Hematopoietic multipotent progenitor cell treated with erythropoietin and hydrocortisone succinate and interleukin-3 and kit ligand, for 4 days (in vitro differentiated cells): ENCODE data around the gene PTPRN2.

ENCODE experiments used
- DNase-seq: peaks from one replicate; pipeline ENCODE4 v3.0.0-alpha.2; 2015

PTPRN2 gene

DNA sequence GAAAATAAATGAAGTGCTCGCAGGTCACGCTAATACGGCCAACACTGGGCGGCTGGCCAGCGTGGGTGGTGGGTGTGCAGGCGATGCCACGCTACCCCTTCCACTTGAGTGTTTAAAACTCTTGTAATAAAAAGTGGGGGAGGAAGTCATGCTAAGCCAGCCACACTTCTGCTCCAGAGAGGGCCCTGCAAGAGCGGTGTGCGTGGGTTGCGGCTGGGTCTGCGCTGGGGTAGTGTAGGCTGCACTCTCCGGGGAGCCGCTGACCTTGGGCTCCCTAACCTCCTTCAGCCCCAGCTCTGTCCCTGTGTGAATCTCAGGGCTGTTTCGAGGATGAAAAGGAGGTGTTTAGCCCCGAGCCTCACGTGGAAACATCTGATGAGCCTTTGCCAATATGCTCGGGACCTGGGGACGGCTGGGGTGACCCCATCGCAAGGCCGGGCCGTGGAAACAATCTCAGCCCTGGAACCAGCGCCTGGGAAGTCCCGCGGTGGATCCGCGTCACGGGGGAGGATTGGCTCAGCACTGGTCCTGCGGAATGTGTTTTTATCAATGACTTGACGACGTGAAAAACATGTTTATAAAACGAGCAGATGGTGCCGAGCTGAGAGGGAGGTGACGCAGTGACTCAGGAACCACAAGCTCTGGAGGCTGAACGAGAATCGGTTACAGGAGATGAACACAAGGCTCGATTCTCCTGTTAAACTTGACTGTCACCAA lies 972.4 kb downstream of the PTPRN2 start:
- no peak for DNase-seq

DNA sequence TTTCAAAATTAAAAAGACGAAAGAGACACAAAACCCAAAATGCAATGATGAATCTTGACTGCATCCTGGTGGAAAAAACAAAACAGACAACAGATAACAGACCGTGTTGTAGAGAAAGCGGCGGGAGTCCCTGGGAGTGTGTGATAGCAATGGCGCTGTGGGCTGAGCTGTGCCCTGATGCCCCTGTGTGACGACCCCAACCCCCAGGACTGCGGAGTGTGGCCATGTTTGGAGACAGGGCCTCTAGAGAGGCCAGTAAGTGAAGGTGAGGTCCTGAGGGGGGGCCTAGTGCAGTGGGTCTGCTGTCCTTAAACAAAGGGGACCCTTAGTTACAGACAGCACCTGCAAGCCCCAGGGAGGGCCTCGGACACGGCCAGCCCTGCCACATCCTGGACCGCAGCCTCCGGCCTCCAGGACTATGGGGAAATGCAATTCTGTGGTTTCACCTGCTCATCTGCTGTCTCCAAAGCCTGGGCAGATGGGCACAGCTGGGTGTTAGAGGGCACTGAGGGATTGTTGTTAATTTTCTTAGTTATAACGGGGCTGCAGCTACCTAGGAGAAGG lies 973.1 kb downstream of the PTPRN2 start:
- DNase-seq, result no peak

DNA sequence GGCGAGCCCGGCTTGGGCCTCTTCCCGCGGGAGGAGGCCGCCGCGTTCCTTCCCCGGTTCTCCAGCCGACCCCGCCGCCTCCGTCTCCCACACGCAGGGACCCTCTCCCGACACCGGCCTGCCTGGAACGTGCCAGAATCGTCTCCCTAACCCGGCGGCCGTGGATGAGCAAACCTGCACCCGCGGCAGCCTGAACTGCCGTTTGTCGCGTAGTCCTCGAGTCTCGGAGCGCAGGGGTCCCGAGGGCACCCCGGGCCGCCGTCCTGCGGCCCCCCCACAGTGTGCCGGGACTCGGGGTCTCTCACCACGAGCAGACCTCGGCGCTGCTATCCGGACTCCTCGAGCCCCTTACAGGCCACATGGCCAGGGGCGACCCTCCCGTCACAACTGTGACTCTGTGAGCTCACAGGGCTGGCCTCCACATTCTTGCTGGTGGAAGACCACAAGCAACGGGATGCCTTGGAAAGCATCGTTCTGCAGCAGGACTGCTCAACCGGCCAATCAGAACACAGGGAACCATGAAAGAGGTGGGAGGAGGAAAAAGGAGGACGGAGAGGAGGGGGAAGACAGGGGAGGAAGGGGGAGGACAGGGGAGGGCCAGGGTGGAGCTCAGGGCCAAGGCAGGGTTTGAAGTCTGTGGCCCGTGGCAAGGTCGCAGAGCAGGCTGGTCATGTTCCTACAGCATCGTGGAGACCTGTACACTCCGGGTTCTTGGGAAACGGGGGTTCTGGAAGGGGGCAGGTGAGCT lies 973.9 kb downstream of the PTPRN2 start:
- DNase-seq, result no peak

DNA sequence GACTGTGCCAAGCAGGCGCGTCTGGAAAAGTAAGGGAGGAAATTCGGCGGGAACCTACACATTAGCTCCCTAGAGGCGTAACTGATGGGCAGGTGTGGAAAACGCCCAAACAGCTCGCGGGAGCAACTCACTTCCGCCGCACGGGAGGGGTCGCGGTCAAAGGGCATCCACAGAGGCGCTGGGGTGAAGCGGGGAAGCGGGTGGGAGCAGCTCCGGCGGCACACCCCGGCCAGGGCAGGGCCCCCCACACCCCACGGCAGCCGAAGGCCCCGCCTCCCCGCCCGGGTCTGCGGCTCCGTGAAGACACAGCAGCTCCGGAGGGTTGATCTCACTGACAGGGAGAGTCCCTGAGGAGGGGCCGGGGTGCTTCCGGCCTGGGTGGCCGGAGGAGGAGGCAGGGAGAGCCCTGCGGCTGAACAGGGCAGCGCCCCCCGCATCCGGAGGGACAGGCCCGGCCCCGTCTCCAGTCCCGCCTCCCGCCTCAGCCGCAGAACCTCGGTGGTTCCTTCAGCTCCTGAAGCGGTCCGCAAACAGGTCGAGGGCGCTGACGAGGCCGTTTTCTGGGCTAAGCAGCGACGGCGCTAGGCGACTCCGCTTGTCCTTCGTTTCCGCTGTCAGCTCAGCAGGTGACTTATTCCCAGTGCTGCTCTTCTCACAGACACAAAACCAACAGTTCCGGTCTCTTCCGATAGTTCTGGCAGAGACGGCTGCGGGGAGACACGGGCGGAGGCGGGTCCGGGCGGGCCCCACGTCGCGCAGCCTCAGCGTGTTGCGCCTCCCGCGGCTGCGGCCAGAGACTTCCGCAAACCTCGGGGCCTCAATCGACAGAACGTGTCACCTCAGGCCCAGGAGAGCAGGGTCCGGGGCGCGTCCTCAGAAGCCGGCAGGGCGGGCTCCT lies 974.7 kb downstream of the PTPRN2 start:
- DNase-seq, result peak; percentile 64

DNA sequence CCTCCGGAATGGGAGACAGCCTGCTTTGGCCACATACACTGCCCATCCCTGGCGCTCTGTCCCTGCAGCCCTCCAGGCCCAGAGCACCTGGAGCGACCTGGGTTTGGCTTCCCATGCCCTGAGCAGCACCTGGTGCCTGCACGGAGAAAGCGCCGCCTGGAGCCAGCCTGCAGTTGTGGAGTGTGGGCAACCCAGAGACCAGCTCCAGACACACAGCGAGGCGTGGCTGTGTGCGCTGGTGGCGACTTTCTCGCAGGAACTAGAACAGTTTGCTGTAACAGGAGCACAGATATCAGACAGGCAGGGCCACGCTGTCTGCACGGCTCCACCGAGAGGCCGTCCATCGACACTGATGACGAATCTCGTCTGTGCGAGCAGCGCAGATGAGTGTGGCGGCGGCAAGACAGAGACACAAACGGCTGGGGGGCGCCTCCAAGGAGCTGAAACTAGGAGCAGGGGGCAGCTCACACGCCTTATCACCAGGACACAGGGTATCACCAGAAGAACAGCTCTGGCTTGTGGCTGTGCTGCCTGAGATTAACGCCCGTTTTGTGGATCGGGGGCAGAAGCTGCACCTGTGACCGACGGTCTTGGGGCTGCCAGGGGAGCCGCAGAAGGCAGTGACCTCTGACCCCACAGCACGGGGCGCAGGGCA lies 975.5 kb downstream of the PTPRN2 start:
- peak; percentile 20 for DNase-seq

DNA sequence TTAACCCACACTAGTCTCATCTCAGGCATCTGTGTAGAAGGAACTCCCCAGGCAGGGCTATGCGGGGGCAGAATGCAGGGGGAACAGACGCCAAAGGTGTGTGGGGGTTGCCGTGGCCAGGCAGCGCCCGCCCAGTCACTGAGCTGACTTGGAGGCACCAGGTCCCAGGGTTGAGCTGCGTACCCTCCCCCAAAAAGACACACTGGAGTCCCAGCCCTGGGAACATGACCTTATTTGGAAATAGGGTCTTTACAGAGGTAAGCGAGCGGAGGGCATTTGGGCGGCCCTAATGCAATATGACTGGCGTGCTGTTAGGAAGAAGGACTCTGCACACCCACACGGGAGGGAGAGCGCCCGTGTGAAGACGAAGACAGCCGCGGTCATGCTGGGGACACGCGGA lies 976.3 kb downstream of the PTPRN2 start:
- DNase-seq, result no peak

GRCh38 chr7:157610671-157611295 lies 976.8 kb downstream of the PTPRN2 start:
- no peak for DNase-seq

DNA sequence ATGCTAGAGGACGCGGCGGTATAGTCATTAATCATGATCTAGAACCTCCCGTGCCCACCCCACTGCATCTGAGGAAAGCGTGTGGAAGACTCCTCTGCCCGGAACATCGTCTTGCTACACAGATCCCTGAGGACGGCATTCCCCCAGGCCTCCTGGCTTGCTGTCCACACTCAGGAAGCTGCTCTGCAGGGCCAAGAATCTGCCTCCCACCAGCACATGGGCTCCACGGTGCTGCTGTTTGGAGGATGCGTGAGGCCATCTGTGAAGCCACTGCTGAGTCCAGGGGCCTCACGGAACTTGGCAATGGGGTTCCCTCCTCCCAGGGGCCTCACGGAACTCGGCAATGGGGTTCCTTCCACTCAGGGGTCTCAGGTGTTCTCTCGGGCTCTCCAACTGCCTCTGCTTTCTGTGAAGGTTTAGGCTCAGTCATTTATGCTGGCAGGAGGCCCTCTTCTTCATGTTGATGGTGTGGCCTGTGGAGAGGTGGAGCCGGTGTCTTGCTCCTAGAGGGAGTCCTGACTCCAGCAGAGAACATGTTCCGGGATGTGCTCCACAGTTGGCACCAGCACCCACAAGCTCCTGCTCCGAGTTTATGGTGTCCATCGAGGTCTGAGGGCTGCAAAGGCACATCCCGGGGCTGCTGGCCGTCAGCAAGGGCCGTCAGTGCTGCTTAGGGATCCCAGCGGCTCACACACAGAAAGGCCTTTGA lies 977.5 kb downstream of the PTPRN2 start:
- DNase-seq, result no peak

DNA sequence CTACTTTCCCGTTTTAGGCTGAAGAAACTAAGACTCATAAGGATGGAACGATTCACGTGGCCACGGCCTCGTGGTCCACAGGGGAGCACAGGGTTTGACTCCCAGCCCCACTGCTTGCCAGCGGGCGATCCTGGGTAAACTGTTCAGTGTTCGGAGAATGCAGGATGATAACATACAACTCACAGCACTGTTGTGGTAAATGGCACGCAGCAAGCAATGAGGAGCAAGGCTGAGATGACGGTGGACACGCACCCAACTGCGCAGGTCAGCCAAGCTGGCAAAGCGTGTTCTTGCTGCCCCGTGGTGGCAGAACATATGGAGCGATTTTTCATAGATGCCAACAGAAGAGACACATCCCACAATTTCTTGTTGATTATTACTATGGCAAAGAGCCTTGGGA lies 978.1 kb downstream of the PTPRN2 start:
- DNase-seq, result no peak

DNA sequence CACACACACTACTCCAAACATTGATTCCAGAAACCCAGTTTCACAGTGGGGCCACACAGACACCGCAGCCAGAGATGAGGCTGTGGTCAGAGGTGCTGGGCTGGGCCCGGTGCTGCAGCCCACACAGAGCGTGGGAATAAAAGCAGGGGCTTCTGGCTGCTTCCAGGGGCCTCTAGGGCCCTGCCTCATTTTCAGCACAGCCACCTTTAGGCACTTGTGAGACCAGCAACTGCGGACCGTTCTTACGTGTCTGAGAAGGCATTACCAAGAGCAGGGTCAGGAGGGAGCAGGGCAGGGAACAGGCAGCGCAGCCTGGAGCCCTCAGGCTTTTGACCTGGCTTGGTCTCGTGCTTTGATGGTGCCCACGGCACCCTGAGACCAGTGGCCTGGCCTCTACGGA lies 980.4 kb downstream of the PTPRN2 start:
- no peak for DNase-seq

GRCh38 chr7:157606140-157606539 lies 981.5 kb downstream of the PTPRN2 start:
- DNase-seq, result no peak

- no peak for DNase-seq
Measured at GRCh38 chr7:157605638-157606037, 982.0 kb downstream of the PTPRN2 start.

DNA sequence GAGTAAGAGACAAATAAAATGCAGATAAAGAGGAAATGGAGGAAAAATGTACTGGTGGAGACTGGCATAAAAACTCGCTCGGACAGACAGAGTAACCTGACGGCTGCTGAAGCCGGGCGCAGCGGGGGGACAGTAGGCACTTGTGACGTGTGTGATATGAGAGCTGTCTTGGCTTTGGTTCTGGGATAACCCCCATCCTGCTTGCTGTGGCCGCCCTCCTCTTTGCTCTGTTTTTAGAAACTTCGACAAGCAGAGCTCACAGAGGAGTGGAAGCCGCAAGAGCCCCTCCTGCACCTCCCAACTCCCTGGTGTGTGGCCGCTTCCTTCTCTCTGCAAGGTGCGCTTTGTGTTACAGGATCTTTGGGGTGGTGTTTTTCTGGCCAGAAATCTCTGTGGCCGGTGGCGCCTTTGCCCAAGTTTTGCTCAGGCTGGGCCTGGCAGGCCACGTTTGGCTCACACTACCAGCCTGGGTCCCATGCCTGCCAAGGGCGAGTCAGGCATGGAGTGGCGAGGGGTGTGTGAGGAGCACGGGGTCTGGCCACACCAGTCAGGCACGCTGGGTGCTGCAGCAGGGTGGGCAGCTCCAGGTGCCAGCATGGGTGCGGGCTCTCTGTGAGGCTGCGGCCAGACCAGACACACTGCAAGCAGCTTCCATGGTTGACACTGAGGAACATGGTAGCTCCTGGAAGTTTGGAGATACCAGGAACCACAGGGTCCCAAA lies 982.8 kb downstream of the PTPRN2 start:
- no peak for DNase-seq

- no peak for DNase-seq
Measured at GRCh38 chr7:157603716-157604115, 983.9 kb downstream of the PTPRN2 start.

DNA sequence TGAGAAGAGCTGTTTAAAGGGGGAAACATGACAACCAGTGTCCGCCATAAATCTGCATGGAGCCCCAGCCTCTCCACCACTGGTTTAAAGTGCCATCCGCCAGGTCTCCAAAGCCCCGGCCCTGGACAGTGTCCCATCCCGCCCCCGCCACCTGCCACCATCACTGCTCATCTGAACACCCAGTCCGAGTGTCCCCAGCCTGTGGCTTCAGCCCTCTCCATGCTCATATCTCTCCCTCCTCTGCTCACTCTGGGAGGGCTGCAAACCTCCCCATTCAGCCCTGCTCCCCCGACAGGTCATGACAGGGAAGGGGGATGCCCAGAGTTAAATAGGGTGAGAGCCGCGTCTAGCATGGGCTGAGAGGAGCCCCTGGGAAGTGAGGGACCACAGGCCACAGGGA lies 984.6 kb downstream of the PTPRN2 start:
- no peak for DNase-seq

DNA sequence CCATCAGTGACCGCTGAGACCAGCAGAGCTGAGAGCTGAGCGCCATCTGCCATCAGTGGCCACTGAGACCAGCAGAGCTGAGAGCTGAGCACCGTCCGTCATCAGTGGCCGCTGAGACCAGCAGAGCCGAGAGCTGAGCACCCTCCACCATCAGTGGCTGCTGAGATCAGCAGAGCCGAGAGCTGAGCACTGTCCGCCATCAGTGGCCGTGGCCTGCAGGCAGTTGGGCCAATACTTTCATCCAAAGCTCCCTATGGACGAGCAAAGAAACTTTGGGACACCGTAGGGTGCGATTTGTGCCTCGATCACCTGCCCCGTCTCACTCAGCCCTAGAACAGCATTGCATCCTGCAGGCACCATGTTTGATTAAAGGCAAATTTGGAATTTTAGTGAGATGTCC lies 985.0 kb downstream of the PTPRN2 start:
- DNase-seq, result no peak

DNA sequence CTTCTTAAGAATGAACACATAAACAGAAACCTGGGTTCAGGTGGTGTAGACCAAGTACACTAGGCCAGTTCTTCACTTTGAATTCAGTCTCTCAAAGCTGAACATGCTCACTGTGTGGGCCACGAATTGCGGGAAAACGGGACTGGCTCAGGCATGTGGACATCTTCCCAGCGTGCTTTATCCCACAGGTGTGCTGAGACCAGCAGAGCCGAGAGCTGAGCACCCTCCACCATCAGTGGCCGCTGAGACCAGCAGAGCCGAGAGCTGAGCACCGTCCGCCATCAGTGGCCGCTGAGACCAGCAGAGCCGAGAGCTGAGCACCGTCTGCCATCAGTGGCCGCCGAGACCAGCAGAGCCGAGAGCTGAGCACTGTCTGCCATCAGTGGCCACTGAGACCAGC lies 985.5 kb downstream of the PTPRN2 start:
- DNase-seq, result no peak

DNA sequence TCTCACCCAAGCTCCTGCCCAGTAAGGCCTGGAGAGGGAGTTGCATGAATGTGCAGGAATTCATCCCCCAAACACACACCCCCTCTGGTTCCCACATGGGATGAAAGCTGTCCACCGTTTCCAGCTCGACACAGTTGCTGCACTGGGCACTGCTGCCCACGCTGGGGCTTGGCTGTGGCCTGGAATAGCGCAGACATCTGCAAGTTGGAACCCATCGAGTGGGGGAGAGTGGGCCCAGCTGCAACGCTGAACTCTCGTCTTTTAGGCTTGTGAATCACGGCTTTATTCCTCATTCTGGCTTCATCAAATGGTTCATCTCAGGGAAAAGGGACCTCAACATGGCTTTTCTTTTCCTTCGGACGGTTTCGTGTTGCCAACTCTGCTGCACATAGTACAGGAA lies 986.1 kb downstream of the PTPRN2 start:
- no peak for DNase-seq

DNA sequence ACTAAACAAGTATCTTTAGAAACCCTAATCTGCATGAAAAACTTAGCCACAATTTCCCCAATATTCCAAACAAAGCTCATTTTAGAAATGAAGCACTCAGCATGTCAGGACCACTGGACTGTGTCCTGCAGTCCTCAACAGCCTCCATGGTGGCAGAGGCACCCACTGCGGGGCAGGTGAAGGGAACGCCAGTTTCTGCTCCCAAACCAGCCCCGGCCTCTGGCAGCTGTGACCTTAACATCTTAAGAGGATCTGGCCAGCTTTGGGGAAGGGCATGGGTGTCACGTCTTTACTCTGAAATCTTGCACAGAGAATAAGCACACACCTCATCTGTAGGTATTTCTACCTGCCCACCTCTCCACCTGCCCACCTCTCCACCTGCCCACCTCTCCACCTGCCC lies 988.1 kb downstream of the PTPRN2 start:
- DNase-seq, result no peak

DNA sequence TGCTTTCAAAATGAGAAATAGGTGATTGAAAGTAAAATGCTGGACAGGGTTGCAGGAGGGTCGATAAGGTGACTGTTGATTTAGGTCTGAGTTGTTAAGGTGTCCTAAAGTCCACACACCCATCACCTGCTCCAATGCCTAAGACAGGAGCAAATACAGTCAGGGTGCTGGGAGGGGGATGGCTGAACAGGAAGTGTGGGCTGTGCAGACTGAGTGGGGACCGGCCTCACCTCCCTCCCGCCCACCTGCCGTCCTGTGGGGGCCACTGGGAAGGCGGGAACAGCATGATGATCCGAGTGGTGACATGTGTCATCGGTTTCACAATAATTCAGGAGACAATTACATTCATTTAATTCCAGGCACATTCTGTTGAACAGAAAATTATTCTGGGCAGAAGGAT lies 990.1 kb downstream of the PTPRN2 start:
- DNase-seq, result no peak

- DNase-seq, result no peak
Measured at GRCh38 chr7:157596881-157597280, 990.7 kb downstream of the PTPRN2 start.
